WTC11 (cell line): ENCODE data around the gene LRRC9. TPM values are rescaled to one million over a fixed set of nuclear protein-coding genes. Genes with fewer than 3 reads are reported as not detected.

Experiments used
- ATAC-seq: fragments of 200-7000 bp; cut with Tn5 transposase; 2 replicates; pipeline ENCODE4 v1.10.0; 2021; ENCODE audit warnings: mild to moderate bottlenecking, moderate library complexity
- CTCF ChIA-PET: fragments of 300-600 bp; sonication (Branson Sonifier 250); formaldehyde crosslinking; loops from one replicate; lab custom pipeline; 2021; ENCODE audit warnings: antibody characterized with exemption; lab: Charles Lee
- POLR2A ChIA-PET: fragments of 350-600 bp; sonication (Branson Sonifier 250); formaldehyde crosslinking; loops from one replicate; lab custom pipeline; 2021; ENCODE audit warnings: antibody characterized with exemption; lab: Charles Lee
- DNase-seq: peaks from one replicate; pipeline ENCODE4 v3.0.0; 2021; ENCODE audit warnings: low spot score
- H3K27ac Mint-ChIP-seq: 2 replicates; pipeline ENCODE4 v1.8.0; 2021; ENCODE audit warnings: mixed read lengths
- H3K27me3 Mint-ChIP-seq: 2 replicates; pipeline ENCODE4 v1.8.0; 2021; ENCODE audit warnings: low read depth, mild to moderate bottlenecking, moderate library complexity, mixed read lengths
- H3K36me3 Mint-ChIP-seq: 2 replicates; pipeline ENCODE4 v1.8.0; 2021; ENCODE audit warnings: mixed read lengths
- H3K4me1 Mint-ChIP-seq: 2 replicates; pipeline ENCODE4 v1.8.0; 2022; ENCODE audit warnings: mixed read lengths
- H3K4me3 Mint-ChIP-seq: 2 replicates; pipeline ENCODE4 v1.8.0; 2021; ENCODE audit warnings: mild to moderate bottlenecking, moderate library complexity, mixed read lengths
- H3K9me3 Mint-ChIP-seq: 2 replicates; pipeline ENCODE4 v1.8.0; 2021; ENCODE audit warnings: mixed read lengths
- AR ChIP-seq: fragments of 250-450 bp; sonication (Bioruptor Pico); IDR thresholded peaks from 2 replicates; pipeline ENCODE4 v1.9.0; 2021; ENCODE audit warnings: mild to moderate bottlenecking
- ATF1 ChIP-seq: sonication (generic); formaldehyde crosslinking; IDR thresholded peaks from 2 replicates; pipeline ENCODE4 v1.8.1; 2023; ENCODE audit warnings: mild to moderate bottlenecking, moderate library complexity, missing genetic modification reagents
- ATF2 ChIP-seq: sonication (generic); formaldehyde crosslinking; IDR thresholded peaks from 2 replicates; pipeline ENCODE4 v1.8.1; 2022; ENCODE audit warnings: low read depth, missing genetic modification reagents, borderline replicate concordance
- CREM ChIP-seq: sonication (generic); formaldehyde crosslinking; IDR thresholded peaks from 2 replicates; pipeline ENCODE4 v1.8.1; 2022; ENCODE audit warnings: mild to moderate bottlenecking, missing genetic modification reagents, moderate library complexity
- CTCF ChIP-seq: fragments of 200-600 bp; IDR thresholded peaks from 2 replicates; pipeline ENCODE4 v1.8.0; 2022; ENCODE audit warnings: antibody characterized with exemption
- E2F5 ChIP-seq: sonication (generic); formaldehyde crosslinking; IDR thresholded peaks from 2 replicates; pipeline ENCODE4 v1.8.1; 2022; ENCODE audit warnings: mild to moderate bottlenecking, moderate library complexity, missing genetic modification reagents
- FOXP1 ChIP-seq: sonication (generic); formaldehyde crosslinking; IDR thresholded peaks from 2 replicates; pipeline ENCODE4 v1.8.0; 2022; ENCODE audit warnings: missing genetic modification reagents, mild to moderate bottlenecking, moderate library complexity, borderline replicate concordance
- GTF2I ChIP-seq: fragments of 250-450 bp; sonication (Bioruptor Pico); conservative IDR thresholded peaks from 2 replicates; pipeline ENCODE4 v1.4.0; 2021; ENCODE audit warnings: mild to moderate bottlenecking
- HMGA2 ChIP-seq: fragments of 250-450 bp; sonication (Bioruptor Pico); IDR thresholded peaks from 2 replicates; pipeline ENCODE4 v1.4.0; 2021; ENCODE audit warnings: mild to moderate bottlenecking, moderate library complexity
- KAT7 ChIP-seq: sonication (generic); formaldehyde crosslinking; IDR thresholded peaks from 2 replicates; pipeline ENCODE4 v1.8.1; 2023; ENCODE audit warnings: missing genetic modification reagents, mild to moderate bottlenecking, borderline replicate concordance
- NFYB ChIP-seq: sonication (generic); formaldehyde crosslinking; conservative IDR thresholded peaks from 2 replicates; pipeline ENCODE4 v1.8.0; 2022; ENCODE audit warnings: low read depth, missing genetic modification reagents
- NR2C2 ChIP-seq: sonication (generic); formaldehyde crosslinking; IDR thresholded peaks from 2 replicates; pipeline ENCODE4 v1.8.0; 2022; ENCODE audit warnings: mild to moderate bottlenecking, missing genetic modification reagents
- RORB ChIP-seq: fragments of 250-450 bp; sonication (Bioruptor Pico); IDR thresholded peaks from 2 replicates; pipeline ENCODE4 v1.9.0; 2021; ENCODE audit warnings: mild to moderate bottlenecking
- SMAD4 ChIP-seq: sonication (generic); formaldehyde crosslinking; IDR thresholded peaks from 2 replicates; pipeline ENCODE4 v1.8.0; 2022; ENCODE audit warnings: mild to moderate bottlenecking, missing genetic modification reagents
- SOX15 ChIP-seq: fragments of 250-450 bp; sonication (Bioruptor Pico); IDR thresholded peaks from 2 replicates; pipeline ENCODE4 v1.9.0; 2021; ENCODE audit warnings: mild to moderate bottlenecking
- USF2 ChIP-seq: sonication (generic); formaldehyde crosslinking; IDR thresholded peaks from 2 replicates; pipeline ENCODE4 v1.8.1; 2023; ENCODE audit warnings: mild to moderate bottlenecking, missing genetic modification reagents, moderate library complexity
- ZBTB43 ChIP-seq: sonication (generic); formaldehyde crosslinking; IDR thresholded peaks from 2 replicates; pipeline ENCODE4 v1.8.1; 2023; ENCODE audit warnings: mild to moderate bottlenecking, missing genetic modification reagents
- ZMAT4 ChIP-seq: fragments of 250-450 bp; sonication (Bioruptor Pico); IDR thresholded peaks from 2 replicates; pipeline ENCODE4 v1.9.0; 2021; ENCODE audit warnings: mild to moderate bottlenecking
- ZNF121 ChIP-seq: sonication (generic); formaldehyde crosslinking; IDR thresholded peaks from 2 replicates; pipeline ENCODE4 v1.8.0; 2023; ENCODE audit warnings: missing genetic modification reagents
- ZNF263 ChIP-seq: sonication (generic); formaldehyde crosslinking; IDR thresholded peaks from 2 replicates; pipeline ENCODE4 v1.8.1; 2022; ENCODE audit warnings: low read depth, mild to moderate bottlenecking, moderate library complexity, missing genetic modification reagents
- ZNF423 ChIP-seq: fragments of 250-450 bp; sonication (Bioruptor Pico); IDR thresholded peaks from 2 replicates; pipeline ENCODE4 v2.1.2; 2022; ENCODE audit warnings: mild to moderate bottlenecking, moderate library complexity
- total RNA-seq: library from RNA; stranded (reverse); gene quantifications from 3 replicates; pipeline ENCODE4 v1.2.3, GENCODE V29; 2021

LRRC9 gene
- total RNA-seq, 1 experiment from 2014 or later = 0.79 TPM

GRCh38 chr14:60002819-60003492, 83.0 kb downstream of the LRRC9 start:
- Mint-ChIP-seq H3K27me3 (no peaks in the 10 kb centered on the region), H3K36me3 (no peaks in the 10 kb centered on the region), H3K4me1 (peaks cover 3% of the 10 kb centered on the region; the same call in 1 of the 2 replicates), H3K27ac (no peak overlapping the region), H3K9me3 (no peaks in the 10 kb centered on the region), H3K4me3 (no peak overlapping the region)
- ChIA-PET CTCF (interaction anchor here (0.9 to 1.6 kb wide), 2 partner anchors 22 to 38 kb away, joined by 3 to 4 read pairs; no protein-coding TSS in a partner anchor), POLR2A (interaction anchor here (0.6 kb wide), 1 partner anchor 712 kb away, joined by 3 read pairs; no protein-coding TSS in a partner anchor)
- no peak for DNase-seq
- TF ChIP-seq NR2C2 (CRISPR knock-in tag) (no peak), ZMAT4 (CRISPR knock-in tag) (no peak), ZBTB43 (CRISPR knock-in tag) (no peak)
- no peak for ATAC-seq

GRCh38 chr14:60003991-60004390, 84.0 kb downstream of the LRRC9 start:
- no peak for ATAC-seq
- no peak overlapping the region for H3K4me3 Mint-ChIP-seq
- CTCF ChIA-PET = interaction anchor here (1.6 kb wide), 1 partner anchor 39 kb away, joined by 4 read pairs; no protein-coding TSS in a partner anchor
- peaks cover 3% of the 10 kb centered on the region for H3K9me3 Mint-ChIP-seq
- no peak for DNase-seq
- POLR2A ChIA-PET = no interaction called here
- H3K4me1 Mint-ChIP-seq = peaks cover 3% of the 10 kb centered on the region; the same call in 1 of the 2 replicates
- no peak for TF ChIP-seq FOXP1
- no peak for TF ChIP-seq HMGA2 (CRISPR knock-in tag)
- no peak for TF ChIP-seq ATF1 (CRISPR knock-in tag)
- TF ChIP-seq ZNF423 (CRISPR knock-in tag) = no peak
- H3K27me3 Mint-ChIP-seq = no peaks in the 10 kb centered on the region
- H3K27ac Mint-ChIP-seq = no peak overlapping the region
- peaks cover under 1% of the 10 kb centered on the region for H3K36me3 Mint-ChIP-seq

GRCh38 chr14:60008042-60008441, 88.1 kb downstream of the LRRC9 start:
- H3K9me3 Mint-ChIP-seq = peaks cover 32% of the 10 kb centered on the region
- POLR2A ChIA-PET = no interaction called here
- TF ChIP-seq KAT7 (CRISPR knock-in tag) = no peak
- no peak for TF ChIP-seq SOX15
- no peak for TF ChIP-seq AR (CRISPR knock-in tag)
- no peak for TF ChIP-seq USF2
- TF ChIP-seq CTCF = no peak
- no peak for TF ChIP-seq GTF2I
- TF ChIP-seq ZNF121 (CRISPR knock-in tag) = no peak
- TF ChIP-seq E2F5 (CRISPR knock-in tag) = no peak
- TF ChIP-seq CREM (CRISPR knock-in tag) = no peak
- TF ChIP-seq ATF2 = no peak
- no peak for TF ChIP-seq NFYB (CRISPR knock-in tag)
- no peak for TF ChIP-seq RORB
- no peak for TF ChIP-seq SMAD4 (CRISPR knock-in tag)
- TF ChIP-seq ZNF263 (CRISPR knock-in tag) = no peak

More at GRCh38 chr14:60008042-60008441, 88.1 kb downstream of the LRRC9 start:
- ATAC-seq (no peak), DNase-seq (no peak)
- Mint-ChIP-seq H3K27ac (no peak overlapping the region), H3K4me1 (peaks cover 3% of the 10 kb centered on the region; the same call in 1 of the 2 replicates), H3K4me3 (no peak overlapping the region), H3K36me3 (peaks cover 13% of the 10 kb centered on the region), H3K27me3 (peaks cover 3% of the 10 kb centered on the region; the same call in 1 of the 2 replicates)
- CTCF ChIA-PET = no interaction called here
